ENCODE results near the gene LZTR1.
"Not testable (repeated sequence)": the region's sequence is repeated elsewhere in the genome, so short reads cannot be mapped to it uniquely, and the experiment has no call there.

Gene LZTR1

DNA sequence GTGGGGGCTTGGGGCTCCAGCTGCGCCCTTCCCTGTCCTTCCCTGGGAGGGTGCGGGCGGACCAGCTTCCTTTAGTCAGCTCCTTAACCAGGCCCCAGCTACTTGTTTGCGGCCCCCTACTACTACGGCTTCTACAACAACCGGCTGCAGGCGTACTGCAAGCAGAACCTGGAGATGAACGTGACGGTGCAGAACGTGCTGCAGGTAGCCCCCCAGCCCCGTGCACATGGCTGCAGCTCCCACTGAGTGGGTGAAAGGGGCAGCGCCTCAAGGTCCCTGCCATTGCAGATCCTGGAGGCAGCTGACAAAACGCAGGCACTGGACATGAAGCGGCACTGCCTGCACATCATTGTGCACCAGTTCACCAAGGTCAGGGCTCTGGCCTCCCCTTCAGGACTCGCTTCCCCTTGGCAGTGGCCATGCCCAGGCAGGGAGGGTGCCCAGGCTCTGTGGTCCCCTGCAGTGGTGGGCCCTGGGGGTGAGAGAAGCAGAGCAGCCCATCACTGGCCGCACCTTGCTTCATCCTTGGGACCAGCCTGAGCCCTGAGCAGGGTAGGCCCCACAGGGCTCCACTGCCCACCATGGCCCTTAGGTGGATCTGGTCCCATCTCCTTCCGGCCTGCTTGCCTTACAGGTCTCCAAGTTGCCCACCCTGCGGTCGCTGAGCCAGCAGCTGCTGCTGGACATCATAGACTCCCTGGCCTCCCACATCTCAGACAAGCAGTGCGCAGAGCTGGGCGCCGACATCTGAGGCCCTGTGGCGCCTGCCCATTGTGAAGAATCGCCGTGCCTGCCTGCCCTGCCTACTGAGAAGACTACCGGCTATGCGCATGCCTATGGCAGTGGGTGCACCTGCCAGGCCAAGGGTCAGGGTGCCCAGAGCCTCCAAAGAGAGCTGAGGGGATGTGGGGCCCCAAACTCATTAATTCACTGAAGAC is 14.8 kb downstream of the LZTR1 start:
- DNase-seq (ENCODE audit: low read depth, low spot score), result no peak

- no peak for DNase-seq (ENCODE audit: low read depth, low spot score)
Observed at GRCh38 chr22:20997536-20998257, 15.6 kb downstream of the LZTR1 start.

GRCh38 chr22:20998411-20999336 is 16.6 kb downstream of the LZTR1 start:
- DNase-seq (ENCODE audit: low read depth, low spot score), result no peak

GRCh38 chr22:20999350-21000206 is 17.5 kb downstream of the LZTR1 start:
- DNase-seq (ENCODE audit: low read depth, low spot score), result no peak

DNA sequence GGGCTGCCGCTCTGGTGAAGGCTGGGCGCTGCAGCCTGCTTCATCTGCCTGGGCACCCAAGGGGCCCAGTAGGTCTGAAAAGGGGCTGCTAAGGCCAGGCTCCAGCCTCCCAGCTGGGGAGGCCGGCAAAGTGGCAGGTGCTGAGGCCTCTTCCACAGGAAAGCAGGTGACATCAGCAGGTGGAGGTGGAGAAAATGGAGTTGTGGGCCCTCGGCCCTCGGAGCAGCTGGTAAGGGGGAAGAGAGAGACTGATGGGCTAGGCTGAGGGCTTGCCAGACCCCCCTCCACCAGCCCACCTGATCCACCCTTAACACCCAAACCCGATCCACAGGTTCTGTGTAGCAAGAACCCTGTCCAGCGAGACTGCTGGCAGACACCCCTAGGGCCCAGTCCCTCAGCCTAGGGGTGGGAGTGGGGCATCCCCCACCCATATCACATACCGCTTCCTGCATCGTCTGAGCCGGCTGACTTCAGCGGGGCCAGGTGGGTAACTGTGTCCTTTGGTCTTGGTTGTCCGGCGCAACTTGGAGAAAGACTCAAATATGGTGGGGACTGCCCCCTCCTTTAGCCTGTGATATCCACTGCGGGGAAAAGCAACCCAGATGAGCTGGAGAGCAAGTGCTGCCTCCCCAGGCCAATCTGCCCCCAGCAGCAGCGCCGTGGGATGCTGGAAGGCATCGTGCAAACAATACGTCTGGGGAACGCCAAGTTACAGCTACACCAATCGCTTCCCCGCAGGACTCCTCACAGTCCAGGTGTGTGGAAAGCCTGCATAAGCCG is 18.3 kb downstream of the LZTR1 start:
- DNase-seq (ENCODE audit: low read depth, low spot score), result no peak

GRCh38 chr22:21000987-21001600 is 19.0 kb downstream of the LZTR1 start:
- DNase-seq (ENCODE audit: low read depth, low spot score), result no peak

GRCh38 chr22:21001601-21002325 is 19.7 kb downstream of the LZTR1 start, which contains the start of gene THAP7:
THAP7 (minus strand) TSS chr22:21002118; CDS start chr22:21001911, 207 bp downstream.
- DNase-seq (ENCODE audit: low read depth, low spot score), result peak; percentile 87

DNA sequence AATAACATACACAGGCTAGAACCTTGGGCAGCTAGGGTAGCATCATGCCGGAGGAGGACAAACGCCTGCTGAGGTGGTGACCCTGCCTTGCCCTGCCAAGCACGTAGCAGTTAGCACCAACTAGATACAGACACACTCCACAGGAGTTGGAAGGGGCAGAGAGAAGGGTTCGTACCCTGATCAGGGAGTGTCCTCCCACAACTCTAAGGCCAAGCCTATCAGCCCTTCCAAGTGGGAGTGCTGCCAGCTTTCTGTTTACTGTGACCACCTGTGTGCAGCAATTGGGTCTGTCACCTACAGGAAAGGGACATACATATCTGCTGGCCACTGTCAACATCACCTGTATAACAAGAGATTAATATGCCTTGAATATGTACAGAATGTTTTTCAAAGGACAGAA is 21.7 kb downstream of the LZTR1 start:
- DNase-seq (ENCODE audit: low read depth, low spot score), result no peak

- not testable (repeated sequence) for DNase-seq (ENCODE audit: low read depth, low spot score)
Observed at GRCh38 chr22:21009208-21009607, 27.1 kb downstream of the LZTR1 start.

DNA sequence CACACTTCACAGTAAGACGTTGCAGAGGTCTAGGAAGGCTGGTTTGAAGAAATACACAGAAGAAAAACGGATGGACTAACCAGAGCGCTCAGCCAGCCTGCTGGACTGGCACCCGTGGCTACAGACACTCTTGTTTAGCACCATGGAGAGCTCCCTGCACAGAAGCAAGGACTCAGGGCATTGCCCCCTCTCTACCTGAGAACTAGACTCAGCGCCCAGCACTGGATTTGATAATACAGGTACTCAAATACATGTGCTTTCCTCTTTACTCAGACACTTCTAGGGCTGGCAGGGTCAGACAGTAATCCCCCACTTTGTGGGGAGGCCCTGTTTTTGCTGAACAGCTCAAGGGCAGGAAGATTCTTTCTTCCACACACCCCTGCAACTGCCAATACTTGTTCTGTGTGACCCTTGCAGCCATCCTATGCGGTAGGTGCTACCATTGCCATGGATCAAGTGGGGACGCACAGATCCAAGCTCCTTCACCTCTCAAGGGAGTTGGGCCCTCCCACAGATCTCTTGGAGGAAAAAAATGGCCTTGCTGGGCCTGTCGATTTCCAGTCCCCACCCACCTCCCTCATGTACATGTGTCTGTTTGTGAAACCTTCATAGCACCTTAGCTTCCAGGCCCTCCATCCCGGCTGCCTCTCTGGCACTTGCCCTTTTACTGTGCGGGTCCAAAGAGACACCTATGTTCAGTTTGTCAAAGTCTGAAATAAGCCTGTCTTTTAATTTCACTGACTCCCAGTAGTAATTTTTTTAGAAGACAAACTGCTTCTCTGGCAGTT is 27.7 kb downstream of the LZTR1 start:
- no peak for DNase-seq (ENCODE audit: low read depth, low spot score)

DNA sequence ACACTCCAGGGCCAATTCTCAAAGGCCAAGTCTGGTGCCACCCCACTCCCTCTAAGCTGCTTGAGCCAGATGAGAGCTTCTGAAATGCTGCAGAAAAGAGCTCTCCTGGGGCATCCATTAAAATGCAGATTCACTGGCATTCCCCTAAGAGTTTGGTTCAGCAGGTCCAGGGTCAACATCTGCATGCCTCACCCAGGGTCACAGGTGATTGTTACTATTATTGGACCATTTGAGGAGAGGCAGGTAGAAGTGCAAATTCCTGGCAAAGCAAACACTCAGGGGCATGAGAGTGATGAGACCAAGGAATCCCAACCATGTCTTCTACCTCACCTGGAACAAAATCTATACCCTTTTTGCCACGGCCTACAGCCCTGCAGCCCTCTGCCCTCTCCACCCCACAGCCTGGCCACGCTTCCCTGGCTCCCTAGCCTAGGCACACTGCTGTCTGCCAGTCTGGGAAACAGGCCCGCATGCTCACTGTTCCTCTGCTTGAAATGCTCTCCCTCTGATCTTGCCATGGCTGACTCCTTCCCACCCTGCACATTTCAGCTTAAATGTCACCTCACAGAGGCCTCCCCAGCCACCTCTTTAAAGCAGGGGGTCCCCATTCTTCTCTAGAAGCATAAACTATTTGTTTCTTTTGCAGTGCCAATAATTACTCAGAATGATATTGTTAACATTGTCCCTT is 28.5 kb downstream of the LZTR1 start:
- no peak for DNase-seq (ENCODE audit: low read depth, low spot score)

GRCh38 chr22:21012446-21013407 is 30.6 kb downstream of the LZTR1 start:
- DNase-seq (ENCODE audit: low read depth, low spot score), result no peak

- DNase-seq (ENCODE audit: low read depth, low spot score), result no peak
Observed at GRCh38 chr22:21013657-21014201, 31.6 kb downstream of the LZTR1 start.

DNA sequence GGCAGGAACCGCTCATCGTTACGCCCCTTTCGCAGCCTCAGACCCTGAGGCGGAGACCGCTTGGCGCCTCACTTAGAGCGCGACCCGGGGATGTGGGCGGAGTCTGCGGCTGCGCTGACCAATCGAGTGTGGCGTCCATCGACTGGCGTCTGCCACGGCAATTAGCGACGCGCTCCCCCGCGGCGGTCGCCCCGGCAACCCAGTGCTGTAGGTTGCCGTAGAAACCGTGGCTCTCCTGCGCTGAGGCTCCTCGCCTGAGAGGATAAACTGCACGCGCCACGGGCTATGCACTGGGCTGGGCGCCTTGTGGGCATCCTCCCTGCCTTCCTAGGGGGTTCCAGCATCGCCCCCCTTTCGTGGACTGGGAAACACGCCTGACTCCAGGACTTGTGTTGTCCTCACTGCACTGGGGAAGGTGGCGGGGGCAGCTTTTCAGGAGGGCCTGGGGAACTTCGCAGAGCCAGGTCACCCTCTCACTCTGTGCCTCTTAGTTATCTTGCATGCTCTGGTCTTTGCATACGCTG is 32.2 kb downstream of the LZTR1 start:
- no peak for DNase-seq (ENCODE audit: low read depth, low spot score)

GRCh38 chr22:21014726-21015465 is 32.8 kb downstream of the LZTR1 start, which contains the start of gene P2RX6:
P2RX6 (plus strand) TSS chr22:21015165; CDS start chr22:21015175, 10 bp downstream.
- no peak for DNase-seq (ENCODE audit: low read depth, low spot score)

Measured in smooth muscle cell of the brain vasculature (primary cell).